Activated T-cell treated with anti-CD3 and anti-CD28 coated beads, Interleukin-2, amount 50 U/mL, for 72 hours (primary cell): Measurements from ENCODE around the gene EPO. TPM values are rescaled to one million over a fixed set of nuclear protein-coding genes. Genes with fewer than 3 reads are reported as not detected.

Source experiments
- ATAC-seq, 2 donors: fragments of 150-1000 bp; cut with Tn5 transposase; replicated peaks in 1 of 2; 2 replicates each; pipeline ENCODE4 v1.10.0; 2021; ENCODE audit warnings: moderate library complexity in 2 of 2, mild to moderate bottlenecking in 1 of 2
- DNase-seq, 2 donors: peaks; one replicate each; pipeline ENCODE4 v3.0.0; 2021 to 2022; ENCODE audit warnings: mixed read lengths in 1 of 2
- H3K27ac Mint-ChIP-seq: one replicate; pipeline ENCODE4 v1.8.0; 2022; ENCODE audit warnings: mild to moderate bottlenecking, moderate library complexity, mixed read lengths
- H3K27me3 Mint-ChIP-seq: one replicate; pipeline ENCODE4 v1.8.0; 2022; ENCODE audit warnings: low read depth, mixed read lengths
- H3K36me3 Mint-ChIP-seq, 2 donors: one replicate each; pipeline ENCODE4 v1.8.0; 2022; ENCODE audit warnings: mixed read lengths in 2 of 2, mild to moderate bottlenecking in 1 of 2; ENCODE audit not compliant: insufficient read depth in 2 of 2
- H3K4me1 Mint-ChIP-seq: one replicate; pipeline ENCODE4 v1.8.0; 2022; ENCODE audit warnings: low read depth, mixed read lengths
- H3K4me3 Mint-ChIP-seq, 2 donors: one replicate each; pipeline ENCODE4 v1.8.0; 2022; ENCODE audit warnings: mild to moderate bottlenecking in 2 of 2, mixed read lengths in 2 of 2, moderate library complexity in 2 of 2
- H3K9me3 Mint-ChIP-seq, 2 donors: one replicate each; pipeline ENCODE4 v1.8.0; 2022; ENCODE audit warnings: mixed read lengths in 2 of 2
- total RNA-seq, 2 donors: library from RNA; stranded (reverse); gene quantifications; one replicate each; pipeline ENCODE4 v1.2.3, GENCODE V29; 2022

The EPO gene
- under 1 TPM in 1 of 2 donors, not detected in 1; 0.19 TPM for total RNA-seq

- no peak within 1 kb of the TSS for H3K4me3 Mint-ChIP-seq
- no peak for ATAC-seq
- H3K27ac Mint-ChIP-seq: no peak within 1 kb of the TSS
- H3K36me3 Mint-ChIP-seq: no peaks in the 10 kb centered on the region
- peaks cover 4% of the 10 kb centered on the region for H3K4me1 Mint-ChIP-seq
- peaks cover 46% of the 10 kb centered on the region for H3K27me3 Mint-ChIP-seq
- peaks cover 0 to 2% of the 10 kb centered on the region in 2 donors for H3K9me3 Mint-ChIP-seq
- no peak for DNase-seq
Measured at GRCh38 chr7:100720279-100720670, at the start of gene EPO. TSS of gene EPO (plus strand) at chr7:100720468. CDS start at chr7:100720981, 513 bp downstream.

- Mint-ChIP-seq H3K9me3 (no peaks in the 10 kb centered on the region), H3K36me3 (peaks cover 2 to 3% of the 10 kb centered on the region in 2 donors), H3K4me3 (peak overlapping the region in 1 of 2 donors; percentile 97), H3K4me1 (peaks cover 13% of the 10 kb centered on the region), H3K27ac (no peak overlapping the region), H3K27me3 (no peaks in the 10 kb centered on the region)
- DNase-seq (no peak), ATAC-seq (no peak)
Measured at GRCh38 chr7:100671353-100672327, 48.6 kb upstream of the EPO start.

DNA sequence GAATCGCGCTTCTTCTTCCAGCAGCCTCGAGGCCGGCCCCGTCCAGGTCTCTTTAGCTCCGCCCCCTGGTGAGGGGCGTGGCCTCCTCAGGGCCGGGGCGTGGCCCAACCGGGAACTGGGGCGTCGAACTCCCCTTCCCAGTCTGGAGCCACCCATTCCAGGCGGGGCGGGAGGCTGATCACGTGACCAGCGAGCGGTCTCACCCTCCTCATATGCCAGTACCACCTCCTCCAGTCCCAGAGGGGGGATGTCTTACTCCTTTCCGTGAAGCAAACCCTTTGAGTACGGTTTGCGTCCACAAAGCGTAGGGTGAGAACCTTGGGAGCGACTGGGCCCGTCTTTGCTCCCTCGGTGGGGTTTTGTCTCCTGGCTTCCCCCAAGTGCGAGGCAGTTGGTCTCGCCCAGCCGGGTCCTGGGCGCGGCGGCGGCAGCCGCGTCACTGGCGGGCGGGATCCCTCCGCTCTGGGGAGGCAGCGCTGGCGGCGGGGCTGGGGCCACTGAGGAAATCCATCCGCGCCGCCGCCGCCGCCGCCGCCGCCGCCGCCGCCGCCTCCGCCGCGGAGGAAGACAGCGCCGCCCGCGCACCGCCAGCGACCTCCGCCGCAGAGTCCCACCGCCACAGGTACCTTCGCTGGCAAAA lies 46.8 kb upstream of the EPO start, which contains the start of gene GNB2:
TSS of gene GNB2 (plus strand) at position 439 of the 640 bp plus-strand sequence. CDS start 2,526 bp downstream, outside the sequence.
- peak; percentile 77 to 78 for ATAC-seq
- Mint-ChIP-seq H3K4me1 (peaks cover 20% of the 10 kb centered on the region), H3K27ac (peak within 1 kb of the TSS; percentile 95), H3K36me3 (peaks cover 5% of the 10 kb centered on the region in 2 donors), H3K27me3 (no peaks in the 10 kb centered on the region), H3K4me3 (peak within 1 kb of the TSS; percentile 97), H3K9me3 (no peaks in the 10 kb centered on the region)
- DNase-seq: peak; percentile 99 to 100

DNA sequence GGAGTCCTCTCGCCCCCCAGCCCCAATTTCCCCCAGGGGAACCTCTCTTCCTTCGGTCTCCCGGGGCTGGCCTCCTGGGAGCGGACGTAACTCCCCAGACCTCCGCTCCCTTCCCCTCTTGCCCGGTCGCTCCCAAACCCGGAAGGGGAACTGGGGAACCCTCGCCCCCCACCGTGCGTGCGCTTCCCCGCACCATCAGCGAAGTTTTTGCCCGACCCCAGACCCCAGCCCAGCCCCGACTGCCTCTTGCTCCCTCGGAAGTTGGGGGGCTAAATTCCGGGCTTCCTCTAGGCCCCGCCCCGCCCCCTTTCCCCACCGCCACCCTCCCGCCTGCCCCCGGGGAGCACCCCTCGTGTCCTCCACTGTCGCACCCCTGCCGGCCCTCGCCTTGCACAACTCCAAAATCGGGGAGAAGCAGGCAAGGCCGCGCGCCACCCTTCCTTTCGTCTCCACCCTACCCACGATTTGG lies 46.3 kb upstream of the EPO start:
- peak in 1 of 2 donors; percentile 42 for DNase-seq
- peak in 1 of 2 donors; percentile 0 for ATAC-seq
- peaks cover 22% of the 10 kb centered on the region for H3K4me1 Mint-ChIP-seq
- H3K4me3 Mint-ChIP-seq: peak overlapping the region; percentile 97
- peaks cover 5 to 7% of the 10 kb centered on the region in 2 donors for H3K36me3 Mint-ChIP-seq
- H3K9me3 Mint-ChIP-seq: no peaks in the 10 kb centered on the region
- H3K27me3 Mint-ChIP-seq: no peaks in the 10 kb centered on the region
- H3K27ac Mint-ChIP-seq: peak overlapping the region; percentile 95

DNA sequence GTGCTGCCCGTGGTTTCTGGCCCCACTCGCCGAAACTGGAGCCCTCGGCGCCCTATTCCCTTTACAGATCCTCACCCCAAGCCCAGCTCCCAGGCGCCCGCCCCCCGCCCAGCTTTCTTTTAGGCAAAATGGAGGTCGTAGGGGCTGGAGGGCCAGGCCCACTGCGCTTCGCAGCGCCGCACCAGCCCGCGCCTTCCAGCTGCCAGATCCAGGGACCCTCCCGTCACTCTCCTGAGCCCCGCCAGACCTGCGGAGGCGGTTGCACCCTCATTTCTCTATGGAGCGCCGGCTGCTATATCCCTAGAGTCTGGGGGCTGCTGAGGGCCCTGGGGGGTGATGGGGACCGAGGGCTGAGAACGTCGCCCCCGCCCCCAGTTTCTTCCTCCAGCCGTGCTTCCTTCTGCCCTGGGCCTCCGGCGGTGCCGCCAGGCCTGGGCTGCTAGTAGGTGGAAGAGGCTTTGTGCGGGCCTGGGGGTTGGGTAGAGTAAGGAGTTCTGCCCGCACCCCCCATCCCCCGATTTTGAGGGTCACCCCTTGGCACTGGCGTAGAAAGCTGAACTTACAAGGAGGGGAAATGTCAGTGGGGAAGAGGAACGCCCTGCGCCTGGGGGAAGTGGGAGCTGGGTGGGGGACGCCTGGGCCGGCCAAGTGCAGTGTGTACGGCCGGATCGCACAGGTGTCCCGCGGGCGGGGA lies 45.7 kb upstream of the EPO start:
- peaks cover 26% of the 10 kb centered on the region for H3K4me1 Mint-ChIP-seq
- peak overlapping the region; percentile 95 for H3K27ac Mint-ChIP-seq
- peaks cover 5 to 10% of the 10 kb centered on the region in 2 donors for H3K36me3 Mint-ChIP-seq
- H3K9me3 Mint-ChIP-seq: no peaks in the 10 kb centered on the region
- H3K4me3 Mint-ChIP-seq: peak overlapping the region; percentile 97
- ATAC-seq (no peak), DNase-seq (peak; percentile 34 to 46)
- H3K27me3 Mint-ChIP-seq: no peaks in the 10 kb centered on the region

- ATAC-seq (no peak), DNase-seq (peak; percentile 48 to 49)
- Mint-ChIP-seq H3K4me1 (peaks cover 26% of the 10 kb centered on the region), H3K27ac (no peak overlapping the region), H3K27me3 (no peaks in the 10 kb centered on the region), H3K4me3 (peak overlapping the region; percentile 97), H3K36me3 (peaks cover 5 to 12% of the 10 kb centered on the region in 2 donors), H3K9me3 (no peaks in the 10 kb centered on the region)
Measured at GRCh38 chr7:100675105-100675451, 45.2 kb upstream of the EPO start.

- Mint-ChIP-seq H3K27me3 (no peaks in the 10 kb centered on the region), H3K4me1 (peaks cover 26% of the 10 kb centered on the region), H3K4me3 (peak overlapping the region; percentile 84 to 86), H3K9me3 (no peaks in the 10 kb centered on the region), H3K36me3 (peaks cover 5 to 13% of the 10 kb centered on the region in 2 donors), H3K27ac (no peak overlapping the region)
- DNase-seq: peak; percentile 78 to 81
- ATAC-seq: peak; percentile 53 to 58
Measured at GRCh38 chr7:100675581-100676350, 44.5 kb upstream of the EPO start.

DNA sequence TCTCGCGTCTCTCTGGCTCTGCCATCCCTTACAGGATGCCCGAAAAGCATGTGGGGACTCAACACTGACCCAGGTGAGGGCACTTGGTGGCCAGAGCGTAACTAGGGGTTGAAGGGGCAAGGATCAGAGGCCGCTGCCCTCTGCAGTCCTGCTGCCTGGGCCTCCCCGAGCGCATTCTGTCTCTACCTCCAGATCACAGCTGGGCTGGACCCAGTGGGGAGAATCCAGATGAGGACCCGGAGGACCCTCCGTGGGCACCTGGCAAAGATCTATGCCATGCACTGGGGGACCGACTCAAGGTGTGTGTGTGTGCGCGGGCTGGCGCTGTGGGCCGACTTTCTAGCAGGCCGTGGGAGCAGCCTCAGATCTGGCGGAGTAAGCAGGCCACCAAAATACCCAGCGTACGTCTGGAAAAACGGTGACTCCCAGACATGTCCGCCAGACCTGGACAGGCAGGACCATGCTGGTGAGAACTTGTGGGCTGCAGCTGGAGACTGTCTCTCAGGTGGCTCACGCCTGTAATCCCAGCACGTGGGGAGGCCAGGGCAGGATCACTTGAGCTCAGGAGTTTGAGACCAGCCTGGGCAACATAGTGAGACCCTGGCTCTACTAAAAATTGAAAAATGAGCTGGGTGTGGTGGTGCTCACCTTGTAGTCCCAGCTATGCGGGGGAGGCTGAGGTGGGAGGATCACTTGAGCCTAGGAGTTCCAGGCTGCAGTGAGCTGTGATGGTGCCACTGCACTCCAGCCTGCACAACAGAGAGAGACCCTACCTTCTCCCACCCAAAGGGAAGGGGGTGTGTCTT lies 43.6 kb upstream of the EPO start:
- ATAC-seq: no peak

GRCh38 chr7:100677308-100678267 lies 42.7 kb upstream of the EPO start:
- Mint-ChIP-seq H3K27ac (peak overlapping the region; percentile 80), H3K4me3 (peak overlapping the region; percentile 32 to 45), H3K9me3 (no peaks in the 10 kb centered on the region), H3K36me3 (peaks cover 5 to 13% of the 10 kb centered on the region in 2 donors), H3K4me1 (peaks cover 23% of the 10 kb centered on the region), H3K27me3 (no peaks in the 10 kb centered on the region)
- DNase-seq (no peak), ATAC-seq (no peak)

More for the DNA sequence above, 43.6 kb upstream of the EPO start:
- Mint-ChIP-seq H3K4me1 (peaks cover 26% of the 10 kb centered on the region), H3K36me3 (peaks cover 5 to 13% of the 10 kb centered on the region in 2 donors), H3K9me3 (no peaks in the 10 kb centered on the region), H3K4me3 (peak overlapping the region; percentile 86 to 92), H3K27me3 (no peaks in the 10 kb centered on the region), H3K27ac (peak overlapping the region; percentile 90)
- no peak for DNase-seq

DNA sequence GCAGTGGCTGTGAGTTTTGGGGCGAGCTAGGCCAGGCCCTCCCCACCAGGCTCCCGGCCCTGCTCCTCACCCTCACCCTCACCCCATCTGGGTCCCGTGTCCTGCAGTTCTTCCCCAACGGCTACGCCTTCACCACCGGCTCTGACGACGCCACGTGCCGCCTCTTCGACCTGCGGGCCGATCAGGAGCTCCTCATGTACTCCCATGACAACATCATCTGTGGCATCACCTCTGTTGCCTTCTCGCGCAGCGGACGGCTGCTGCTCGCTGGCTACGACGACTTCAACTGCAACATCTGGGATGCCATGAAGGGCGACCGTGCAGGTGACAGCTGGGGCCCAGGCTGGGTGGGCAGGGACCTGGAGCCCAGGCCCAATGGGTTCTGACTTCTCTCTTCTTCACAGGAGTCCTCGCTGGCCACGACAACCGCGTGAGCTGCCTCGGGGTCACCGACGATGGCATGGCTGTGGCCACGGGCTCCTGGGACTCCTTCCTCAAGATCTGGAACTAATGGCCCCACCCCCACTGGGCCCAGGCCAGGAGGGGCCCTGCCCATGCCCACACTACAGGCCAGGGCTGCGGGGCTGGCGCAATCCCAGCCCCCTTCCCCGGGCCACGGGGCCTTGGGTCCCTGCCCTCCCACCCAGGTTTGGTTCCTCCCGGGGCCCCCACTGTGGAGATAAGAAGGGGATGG lies 41.8 kb upstream of the EPO start:
- no peak for ATAC-seq
- H3K9me3 Mint-ChIP-seq: no peaks in the 10 kb centered on the region

More for the DNA sequence above, 41.8 kb upstream of the EPO start:
- Mint-ChIP-seq H3K27ac (no peak overlapping the region), H3K4me3 (peak overlapping the region in 1 of 2 donors; percentile 11), H3K4me1 (peaks cover 21% of the 10 kb centered on the region), H3K36me3 (peaks cover 5 to 15% of the 10 kb centered on the region in 2 donors), H3K27me3 (no peaks in the 10 kb centered on the region)
- no peak for DNase-seq
